Measurements from ENCODE around the gene TRIM14.
A peak's percentile ranks its signal among the peaks of the same experiment; 100 is the strongest.

Gene TRIM14

DNA sequence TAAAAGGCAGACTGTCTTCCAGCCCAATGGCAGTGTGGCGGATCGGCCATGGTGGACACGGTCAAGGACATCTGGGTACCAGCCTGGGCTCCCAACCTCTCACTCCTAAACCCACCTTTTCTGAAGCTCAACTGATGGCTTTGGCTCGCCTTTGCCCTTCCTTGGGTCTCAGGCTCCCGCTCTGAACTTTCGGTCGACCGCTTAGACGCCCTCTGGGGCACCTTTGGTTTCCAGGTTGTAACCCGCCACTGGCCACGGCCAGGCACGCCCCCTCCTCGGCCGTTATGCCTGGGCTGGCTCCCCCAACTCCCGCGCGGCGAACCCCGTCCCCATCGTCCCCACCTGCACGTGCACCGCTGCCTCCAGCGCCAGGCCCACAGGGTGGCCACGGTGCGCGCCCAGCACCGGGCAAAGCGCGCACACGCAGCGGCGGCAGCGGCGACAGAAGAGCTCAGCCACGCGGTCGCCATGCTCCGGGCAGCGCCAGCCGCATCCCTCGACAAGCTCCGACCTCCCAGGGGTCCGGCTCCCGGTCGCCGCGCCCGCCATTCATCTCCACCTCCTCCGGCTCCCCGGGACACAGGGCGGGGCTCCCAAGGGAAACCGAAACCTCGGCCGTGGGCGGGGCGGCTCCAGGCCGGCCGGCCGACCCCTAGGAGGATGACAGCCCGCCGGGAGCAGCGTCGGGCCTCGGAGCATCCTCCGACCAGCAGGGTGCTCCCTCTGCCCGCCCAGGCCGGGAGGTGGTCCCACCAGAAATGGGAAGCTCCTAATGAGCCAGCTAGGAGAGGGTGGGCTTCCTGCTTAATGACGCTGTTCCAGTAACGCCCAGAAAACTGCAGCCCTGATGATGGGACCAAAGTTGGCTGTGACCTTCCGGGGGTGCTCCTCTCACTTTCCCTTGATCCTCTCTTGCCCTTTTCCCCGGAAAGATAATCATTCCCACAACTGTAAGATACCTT, at the start of gene TRIM14:
TSS of gene TRIM14 (minus strand) at position 583 of the 962 bp plus-strand sequence. CDS start at position 549, 34 bp downstream.
- DNase-seq (ENCODE audit: low spot score): peak; percentile 75

GRCh38 chr9:98168153-98168780, 49.2 kb upstream of the TRIM14 start:
- DNase-seq (ENCODE audit: low spot score): no peak

GRCh38 chr9:98164912-98165311, 45.9 kb upstream of the TRIM14 start:
- DNase-seq (ENCODE audit: low spot score): no peak

GRCh38 chr9:98162613-98163012, 43.6 kb upstream of the TRIM14 start:
- no peak for DNase-seq (ENCODE audit: low spot score)

DNA sequence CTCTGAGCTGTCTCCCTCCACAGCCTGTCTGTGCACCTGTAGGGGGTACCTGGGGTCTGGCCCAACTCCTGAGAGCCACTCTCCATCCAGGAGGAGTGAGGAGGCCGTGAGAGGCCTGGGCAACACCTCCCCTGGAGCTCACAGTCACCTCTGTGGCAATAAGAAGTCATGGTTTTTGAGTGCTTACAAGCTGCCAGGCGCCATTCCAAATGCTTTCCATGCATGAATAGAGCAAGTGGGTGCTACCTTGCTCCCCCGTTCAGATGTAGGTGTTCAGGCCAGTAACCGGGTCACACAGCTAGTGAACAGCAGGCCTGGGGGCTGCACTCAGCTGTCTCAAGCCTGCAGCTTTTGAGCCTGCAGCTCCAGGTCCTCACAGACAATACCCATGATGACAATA, 42.8 kb upstream of the TRIM14 start:
- no peak for DNase-seq (ENCODE audit: low spot score)

GRCh38 chr9:98159790-98160189, 40.8 kb upstream of the TRIM14 start:
- no peak for DNase-seq (ENCODE audit: low spot score)

DNA sequence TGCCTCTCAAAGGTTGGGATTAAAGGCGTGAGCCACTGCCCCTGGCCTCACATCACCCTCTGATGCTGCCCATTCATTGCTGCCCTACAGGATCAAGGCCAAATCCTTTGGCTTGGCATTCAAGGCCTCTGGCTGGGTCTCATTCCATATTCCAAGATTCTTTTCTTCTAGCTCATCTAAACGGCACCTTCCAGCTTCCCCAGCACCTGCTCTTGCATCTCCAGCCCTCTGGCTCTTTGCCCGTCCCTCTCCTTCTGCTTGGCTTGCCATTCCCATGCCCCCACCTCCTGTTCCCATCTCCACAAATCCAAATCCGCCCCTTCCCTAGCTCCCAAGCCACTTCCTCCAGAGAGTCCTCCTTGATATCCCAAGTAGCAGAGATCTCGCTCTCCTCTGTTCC, 40.3 kb upstream of the TRIM14 start:
- DNase-seq (ENCODE audit: low spot score): no peak

DNA sequence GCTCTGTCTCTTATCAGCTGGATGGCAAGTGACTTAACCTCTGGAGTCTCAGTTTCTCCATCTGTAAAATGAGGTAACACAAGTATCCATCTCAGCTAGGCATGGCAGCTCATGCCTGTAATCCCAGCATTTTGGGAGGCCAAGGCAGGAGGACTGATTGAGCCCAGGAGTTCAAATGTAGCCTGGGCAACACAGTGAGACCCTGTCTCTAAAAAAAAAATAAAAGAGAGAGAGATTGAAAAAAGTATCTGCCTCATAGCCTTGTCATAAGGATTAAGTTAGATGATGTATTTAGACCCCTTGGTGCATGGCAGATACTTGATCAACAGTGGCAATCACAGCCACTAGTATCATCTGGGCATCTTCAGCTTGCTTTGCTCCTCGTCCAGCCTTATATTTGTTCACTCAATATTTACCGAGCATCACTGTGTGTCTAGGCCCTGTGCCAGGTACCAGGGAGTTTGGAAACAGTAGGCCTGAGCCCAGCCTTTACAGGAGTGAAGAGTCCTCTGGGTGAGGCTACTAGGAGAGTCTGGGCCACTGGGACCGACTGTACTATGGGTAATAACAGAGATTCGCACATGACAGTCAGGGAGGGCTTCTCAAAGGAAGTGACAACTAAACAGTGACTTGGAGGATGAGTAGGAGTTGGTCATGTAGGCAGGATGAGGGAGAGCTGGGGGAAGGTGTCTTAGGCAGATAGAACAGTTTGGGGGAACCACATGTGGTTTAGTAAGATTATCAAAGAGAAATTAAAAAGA, 39.2 kb upstream of the TRIM14 start:
- DNase-seq (ENCODE audit: low spot score): no peak

- DNase-seq (ENCODE audit: low spot score): no peak
Measured at GRCh38 chr9:98157372-98157771, 38.4 kb upstream of the TRIM14 start.

DNA sequence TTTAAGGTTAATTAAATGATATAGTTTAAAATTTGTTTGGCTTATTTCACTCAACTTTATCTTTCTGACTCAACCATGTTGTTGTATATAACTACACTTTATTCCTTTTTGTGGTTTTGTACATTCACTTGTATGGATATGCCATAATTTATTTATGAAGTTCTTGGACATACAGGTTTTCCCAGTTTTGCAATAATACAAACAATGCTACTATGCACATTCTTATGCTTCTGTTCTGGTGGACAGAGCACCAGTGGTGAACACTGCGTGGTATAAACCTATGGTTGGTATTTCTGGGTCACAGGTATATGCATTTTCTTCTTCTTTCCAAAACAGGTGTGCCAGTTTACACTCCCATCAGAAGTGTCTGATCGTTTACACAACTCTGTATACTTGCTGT, 35.7 kb upstream of the TRIM14 start:
- no peak for DNase-seq (ENCODE audit: low spot score)

GRCh38 chr9:98152526-98152925, 33.5 kb upstream of the TRIM14 start:
- DNase-seq (ENCODE audit: low spot score): no peak

- DNase-seq (ENCODE audit: low spot score): no peak
Measured at GRCh38 chr9:98150721-98151120, 31.7 kb upstream of the TRIM14 start.

GRCh38 chr9:98150164-98150563, 31.1 kb upstream of the TRIM14 start:
- DNase-seq (ENCODE audit: low spot score): no peak

GRCh38 chr9:98149422-98149821, 30.4 kb upstream of the TRIM14 start:
- no peak for DNase-seq (ENCODE audit: low spot score)

- no peak for DNase-seq (ENCODE audit: low spot score)
Measured at GRCh38 chr9:98148486-98148885, 29.5 kb upstream of the TRIM14 start.

DNA sequence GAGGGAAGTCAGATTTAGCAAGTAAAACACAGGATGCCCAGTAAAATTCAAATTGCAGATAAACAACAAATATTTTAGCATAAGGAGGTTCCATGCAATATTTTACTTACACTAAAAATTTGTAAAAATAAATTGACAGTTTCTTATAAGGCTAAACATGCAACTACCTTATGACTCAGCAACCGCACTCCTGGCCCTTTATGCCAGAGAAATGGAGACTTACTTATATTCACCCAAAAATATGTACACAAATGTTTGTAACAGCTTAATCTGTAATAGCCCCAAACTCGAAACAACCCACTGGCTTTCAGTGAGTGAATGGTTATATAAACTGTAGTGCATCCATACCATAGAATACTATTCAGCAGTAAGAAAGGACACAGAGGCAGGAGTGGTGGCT, 28.6 kb upstream of the TRIM14 start:
- no peak for DNase-seq (ENCODE audit: low spot score)

DNA sequence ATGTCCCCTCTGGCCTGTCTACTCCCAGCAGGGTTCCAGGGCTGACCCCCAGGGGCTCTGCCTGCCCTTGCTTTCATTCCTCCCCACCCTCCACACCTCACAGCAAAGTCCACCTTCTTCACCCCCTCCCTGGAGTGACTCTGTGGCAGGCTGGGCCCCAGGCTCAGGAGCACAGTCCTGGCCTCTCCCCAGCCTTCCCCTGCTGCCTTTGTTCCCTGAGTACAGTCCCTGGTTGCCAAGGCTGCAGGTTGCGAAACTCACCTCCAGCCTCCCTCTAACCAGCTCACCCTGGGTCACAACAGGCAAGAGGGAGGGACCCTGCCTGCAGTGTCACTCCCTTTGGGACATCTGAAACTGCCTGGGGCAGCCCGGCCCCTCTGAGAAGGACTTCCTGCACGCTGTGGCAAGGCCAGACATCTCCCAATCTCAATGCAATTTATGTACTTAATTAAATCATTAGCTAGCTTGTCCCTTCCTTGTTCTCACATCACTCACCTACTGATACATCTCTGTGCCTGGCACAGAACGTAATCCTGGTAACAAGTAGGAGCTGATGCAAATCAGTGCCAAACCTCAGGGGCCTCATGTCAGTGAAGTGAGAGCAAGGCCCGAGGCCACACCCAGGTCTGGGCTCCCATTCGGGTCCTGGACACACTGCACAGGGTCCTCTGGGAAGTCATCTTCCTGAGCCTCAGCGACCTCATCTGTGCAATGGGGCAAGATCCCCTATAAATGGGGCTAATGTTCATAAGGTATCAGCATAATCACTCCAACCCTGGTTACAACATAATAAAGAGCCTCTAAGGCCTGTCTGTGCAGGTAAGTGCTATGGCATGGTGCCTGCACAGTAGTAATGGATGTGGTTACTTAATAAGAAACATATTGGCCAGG, 27.3 kb upstream of the TRIM14 start:
- no peak for DNase-seq (ENCODE audit: low spot score)

GRCh38 chr9:98144631-98145030, 25.6 kb upstream of the TRIM14 start:
- no peak for DNase-seq (ENCODE audit: low spot score)

DNA sequence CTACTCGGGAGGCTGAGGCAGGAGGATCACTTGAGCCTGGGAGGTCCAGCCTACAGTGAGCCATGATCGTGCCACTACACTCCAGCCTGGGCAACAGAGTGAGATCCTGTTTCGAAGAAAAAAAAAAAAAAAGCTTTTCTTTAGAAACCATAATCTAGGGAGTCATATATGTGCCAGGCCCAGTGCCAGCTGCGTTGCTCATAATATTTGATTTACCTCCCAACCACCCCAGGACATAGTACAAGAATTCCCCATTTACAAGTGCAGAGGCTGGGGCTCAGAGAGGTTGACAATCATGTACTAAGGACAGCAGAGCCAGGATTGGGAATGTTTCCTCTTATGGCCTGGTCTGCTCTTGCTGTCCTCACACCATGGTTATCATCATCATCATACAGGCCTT, 25.1 kb upstream of the TRIM14 start:
- DNase-seq (ENCODE audit: low spot score): no peak

DNA sequence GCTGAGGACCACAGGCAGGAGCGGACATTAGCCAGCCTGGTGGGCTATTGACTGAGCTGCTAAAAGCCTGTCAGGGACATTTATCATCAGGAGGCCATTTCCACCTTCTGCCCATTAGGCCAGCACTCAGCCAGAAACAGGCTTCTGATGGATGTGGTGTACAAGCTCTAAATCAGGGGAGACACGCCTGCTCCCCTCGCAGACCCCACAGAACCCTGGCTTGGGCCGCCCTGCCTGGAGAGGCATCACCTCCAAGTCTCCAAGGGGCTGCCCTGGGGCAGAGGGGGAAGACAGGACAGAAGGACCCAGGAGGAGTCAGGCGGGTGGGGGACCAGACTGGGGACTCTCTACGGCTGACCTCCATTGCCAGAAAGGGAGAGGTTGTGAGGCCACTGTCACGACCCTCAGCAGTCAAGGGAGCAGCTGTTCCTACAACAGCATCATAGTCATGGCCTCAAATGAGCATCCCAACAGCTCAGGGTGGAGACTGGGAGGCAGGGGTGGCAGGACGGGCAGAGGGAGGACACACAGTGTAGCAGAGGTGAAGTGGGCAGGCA, 24.0 kb upstream of the TRIM14 start:
- no peak for DNase-seq (ENCODE audit: low spot score)

GRCh38 chr9:98142182-98142907, 23.3 kb upstream of the TRIM14 start:
- no peak for DNase-seq (ENCODE audit: low spot score)

Data from germinal center (tissue), 1 donor.